ENCODE measurements around the gene IL32. TPM values are rescaled to one million over a fixed set of nuclear protein-coding genes. Genes with fewer than 3 reads are reported as not detected.

The IL32 gene
- polyA plus RNA-seq, 1 donor from 2014 or later, result not detected

DNA sequence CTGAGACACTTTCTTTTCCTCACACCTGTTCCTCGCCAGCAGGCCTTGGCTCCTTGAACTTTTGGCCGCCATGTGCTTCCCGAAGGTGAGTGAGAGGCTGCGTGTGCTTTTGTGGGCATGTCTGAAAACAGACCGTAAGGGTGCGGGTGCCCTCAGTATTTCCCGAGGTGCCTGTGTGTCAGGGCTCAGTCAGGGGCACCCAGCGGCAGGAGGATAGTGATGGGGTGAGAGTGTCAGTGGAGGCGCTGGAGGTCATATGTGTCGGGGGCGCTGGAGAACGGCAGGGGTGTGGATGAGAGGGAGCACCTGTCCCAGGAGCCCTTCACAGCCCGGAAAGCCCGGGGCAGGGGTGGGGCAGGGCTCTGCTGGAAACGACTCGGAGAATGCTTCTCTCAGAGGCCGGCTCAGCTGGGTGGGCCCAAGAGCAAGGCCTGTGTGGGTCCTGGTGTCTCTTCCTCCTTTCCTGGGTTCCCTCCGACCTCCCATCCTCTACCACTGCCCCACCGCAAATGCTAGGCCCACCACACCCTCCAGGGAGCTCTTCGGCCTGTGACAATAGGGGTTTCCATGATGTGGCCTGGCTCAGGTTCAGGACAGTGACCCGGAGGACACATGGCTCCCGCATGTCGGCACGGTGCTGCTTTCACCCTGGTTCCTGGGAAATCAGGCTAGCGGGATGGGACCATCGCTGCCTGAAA is 451 bp downstream of the IL32 start:
- no peaks in the 10 kb centered on the region for H3F3A ChIP-seq (ENCODE audit: insufficient read depth, low read length, poor library complexity, severe bottlenecking)
- no peaks in the 10 kb centered on the region for H3K79me2 ChIP-seq (replicated peaks; ENCODE audit: insufficient read depth, low read length)
- no peak overlapping the region for H3K4me3 ChIP-seq (ENCODE audit: low read length)
- no peak overlapping the region for H2AFZ ChIP-seq (ENCODE audit: low read depth, low read length)
- H3K4me2 ChIP-seq (ENCODE audit: low read length), result no peak overlapping the region
- no peaks in the 10 kb centered on the region for H3K27me3 ChIP-seq (ENCODE audit: insufficient read depth, low read depth, low read length)
- TF ChIP-seq EP300 (conservative IDR thresholded peaks at IDR 0.05; ENCODE audit: poor library complexity, severe bottlenecking) (no peak), RAD21 (conservative IDR thresholded peaks at IDR 0.05) (no peak), MXI1 (conservative IDR thresholded peaks at IDR 0.05; ENCODE audit: poor library complexity, severe bottlenecking) (no peak), POLR2AphosphoS5 (IDR thresholded peaks at IDR 0.05) (no peak), TAF1 (IDR thresholded peaks at IDR 0.05; ENCODE audit: low read depth) (no peak)
- TF ChIP-seq, protein P1, sequence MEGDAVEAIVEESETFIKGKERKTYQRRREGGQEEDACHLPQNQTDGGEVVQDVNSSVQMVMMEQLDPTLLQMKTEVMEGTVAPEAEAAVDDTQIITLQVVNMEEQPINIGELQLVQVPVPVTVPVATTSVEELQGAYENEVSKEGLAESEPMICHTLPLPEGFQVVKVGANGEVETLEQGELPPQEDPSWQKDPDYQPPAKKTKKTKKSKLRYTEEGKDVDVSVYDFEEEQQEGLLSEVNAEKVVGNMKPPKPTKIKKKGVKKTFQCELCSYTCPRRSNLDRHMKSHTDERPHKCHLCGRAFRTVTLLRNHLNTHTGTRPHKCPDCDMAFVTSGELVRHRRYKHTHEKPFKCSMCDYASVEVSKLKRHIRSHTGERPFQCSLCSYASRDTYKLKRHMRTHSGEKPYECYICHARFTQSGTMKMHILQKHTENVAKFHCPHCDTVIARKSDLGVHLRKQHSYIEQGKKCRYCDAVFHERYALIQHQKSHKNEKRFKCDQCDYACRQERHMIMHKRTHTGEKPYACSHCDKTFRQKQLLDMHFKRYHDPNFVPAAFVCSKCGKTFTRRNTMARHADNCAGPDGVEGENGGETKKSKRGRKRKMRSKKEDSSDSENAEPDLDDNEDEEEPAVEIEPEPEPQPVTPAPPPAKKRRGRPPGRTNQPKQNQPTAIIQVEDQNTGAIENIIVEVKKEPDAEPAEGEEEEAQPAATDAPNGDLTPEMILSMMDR (IDR thresholded peaks at IDR 0.05; ENCODE audit: poor library complexity, severe bottlenecking), result no peak
- no peaks in the 10 kb centered on the region for H3K9me3 ChIP-seq (ENCODE audit: low read length)
- H3K9ac ChIP-seq (ENCODE audit: low read length), result no peak overlapping the region
- H3K27ac ChIP-seq (ENCODE audit: low read length), result no peak overlapping the region
- no peaks in the 10 kb centered on the region for H3K9me2 ChIP-seq (ENCODE audit: insufficient read depth, low read length)
- H4K20me1 ChIP-seq (ENCODE audit: insufficient read depth), result no peaks in the 10 kb centered on the region
- no peaks in the 10 kb centered on the region for H3K36me3 ChIP-seq (ENCODE audit: insufficient read depth, low read length)

DNA sequence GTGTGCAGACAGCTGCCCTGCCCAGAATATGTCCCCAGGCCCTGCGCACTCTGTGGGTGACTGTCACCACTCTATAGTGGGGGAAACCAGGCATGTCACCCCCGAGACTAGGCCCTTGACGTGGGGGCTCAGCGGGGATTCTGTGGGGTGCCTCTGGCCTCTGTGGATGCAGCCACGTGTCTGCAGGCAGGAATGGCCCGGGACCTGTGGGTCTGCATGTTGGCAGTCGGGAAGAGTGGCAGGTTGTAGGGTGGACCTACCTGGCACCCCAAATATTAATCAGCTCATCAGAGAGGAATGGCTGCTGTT is 954 bp downstream of the IL32 start:
- no peak overlapping the region for H3K9ac ChIP-seq (ENCODE audit: low read length)
- no peaks in the 10 kb centered on the region for H4K20me1 ChIP-seq (ENCODE audit: insufficient read depth)
- H3K4me2 ChIP-seq (ENCODE audit: low read length), result no peak overlapping the region
- H3K36me3 ChIP-seq (ENCODE audit: insufficient read depth, low read length), result no peaks in the 10 kb centered on the region
- no peaks in the 10 kb centered on the region for H3K9me3 ChIP-seq (ENCODE audit: low read length)
- H3K79me2 ChIP-seq (replicated peaks; ENCODE audit: insufficient read depth, low read length), result no peaks in the 10 kb centered on the region
- H3F3A ChIP-seq (ENCODE audit: insufficient read depth, low read length, poor library complexity, severe bottlenecking), result no peaks in the 10 kb centered on the region
- no peak overlapping the region for H3K4me3 ChIP-seq (ENCODE audit: low read length)
- no peak overlapping the region for H3K27ac ChIP-seq (ENCODE audit: low read length)
- TF ChIP-seq POLR2AphosphoS5 (IDR thresholded peaks at IDR 0.05) (no peak), MXI1 (conservative IDR thresholded peaks at IDR 0.05; ENCODE audit: poor library complexity, severe bottlenecking) (no peak), SMC3 (conservative IDR thresholded peaks at IDR 0.05; ENCODE audit: poor library complexity) (no peak), EP300 (conservative IDR thresholded peaks at IDR 0.05; ENCODE audit: poor library complexity, severe bottlenecking) (no peak), EZH2 (IDR thresholded peaks at IDR 0.05; ENCODE audit: borderline replicate concordance, insufficient read depth, low read length, poor library complexity, severe bottlenecking) (no peak), RAD21 (conservative IDR thresholded peaks at IDR 0.05) (no peak), TAF1 (IDR thresholded peaks at IDR 0.05; ENCODE audit: low read depth) (no peak)
- TF ChIP-seq, protein P1 (IDR thresholded peaks at IDR 0.05; ENCODE audit: poor library complexity, severe bottlenecking), result no peak
- TF ChIP-seq, protein P2, sequence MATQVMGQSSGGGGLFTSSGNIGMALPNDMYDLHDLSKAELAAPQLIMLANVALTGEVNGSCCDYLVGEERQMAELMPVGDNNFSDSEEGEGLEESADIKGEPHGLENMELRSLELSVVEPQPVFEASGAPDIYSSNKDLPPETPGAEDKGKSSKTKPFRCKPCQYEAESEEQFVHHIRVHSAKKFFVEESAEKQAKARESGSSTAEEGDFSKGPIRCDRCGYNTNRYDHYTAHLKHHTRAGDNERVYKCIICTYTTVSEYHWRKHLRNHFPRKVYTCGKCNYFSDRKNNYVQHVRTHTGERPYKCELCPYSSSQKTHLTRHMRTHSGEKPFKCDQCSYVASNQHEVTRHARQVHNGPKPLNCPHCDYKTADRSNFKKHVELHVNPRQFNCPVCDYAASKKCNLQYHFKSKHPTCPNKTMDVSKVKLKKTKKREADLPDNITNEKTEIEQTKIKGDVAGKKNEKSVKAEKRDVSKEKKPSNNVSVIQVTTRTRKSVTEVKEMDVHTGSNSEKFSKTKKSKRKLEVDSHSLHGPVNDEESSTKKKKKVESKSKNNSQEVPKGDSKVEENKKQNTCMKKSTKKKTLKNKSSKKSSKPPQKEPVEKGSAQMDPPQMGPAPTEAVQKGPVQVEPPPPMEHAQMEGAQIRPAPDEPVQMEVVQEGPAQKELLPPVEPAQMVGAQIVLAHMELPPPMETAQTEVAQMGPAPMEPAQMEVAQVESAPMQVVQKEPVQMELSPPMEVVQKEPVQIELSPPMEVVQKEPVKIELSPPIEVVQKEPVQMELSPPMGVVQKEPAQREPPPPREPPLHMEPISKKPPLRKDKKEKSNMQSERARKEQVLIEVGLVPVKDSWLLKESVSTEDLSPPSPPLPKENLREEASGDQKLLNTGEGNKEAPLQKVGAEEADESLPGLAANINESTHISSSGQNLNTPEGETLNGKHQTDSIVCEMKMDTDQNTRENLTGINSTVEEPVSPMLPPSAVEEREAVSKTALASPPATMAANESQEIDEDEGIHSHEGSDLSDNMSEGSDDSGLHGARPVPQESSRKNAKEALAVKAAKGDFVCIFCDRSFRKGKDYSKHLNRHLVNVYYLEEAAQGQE (IDR thresholded peaks at IDR 0.05; ENCODE audit: borderline replicate concordance), result no peak
- no peaks in the 10 kb centered on the region for H3K27me3 ChIP-seq (ENCODE audit: insufficient read depth, low read depth, low read length)
- H2AFZ ChIP-seq (ENCODE audit: low read depth, low read length), result no peak overlapping the region
- H3K9me2 ChIP-seq (ENCODE audit: insufficient read depth, low read length), result no peaks in the 10 kb centered on the region
